ENCODE data around the gene ABR.

The ABR gene

DNA sequence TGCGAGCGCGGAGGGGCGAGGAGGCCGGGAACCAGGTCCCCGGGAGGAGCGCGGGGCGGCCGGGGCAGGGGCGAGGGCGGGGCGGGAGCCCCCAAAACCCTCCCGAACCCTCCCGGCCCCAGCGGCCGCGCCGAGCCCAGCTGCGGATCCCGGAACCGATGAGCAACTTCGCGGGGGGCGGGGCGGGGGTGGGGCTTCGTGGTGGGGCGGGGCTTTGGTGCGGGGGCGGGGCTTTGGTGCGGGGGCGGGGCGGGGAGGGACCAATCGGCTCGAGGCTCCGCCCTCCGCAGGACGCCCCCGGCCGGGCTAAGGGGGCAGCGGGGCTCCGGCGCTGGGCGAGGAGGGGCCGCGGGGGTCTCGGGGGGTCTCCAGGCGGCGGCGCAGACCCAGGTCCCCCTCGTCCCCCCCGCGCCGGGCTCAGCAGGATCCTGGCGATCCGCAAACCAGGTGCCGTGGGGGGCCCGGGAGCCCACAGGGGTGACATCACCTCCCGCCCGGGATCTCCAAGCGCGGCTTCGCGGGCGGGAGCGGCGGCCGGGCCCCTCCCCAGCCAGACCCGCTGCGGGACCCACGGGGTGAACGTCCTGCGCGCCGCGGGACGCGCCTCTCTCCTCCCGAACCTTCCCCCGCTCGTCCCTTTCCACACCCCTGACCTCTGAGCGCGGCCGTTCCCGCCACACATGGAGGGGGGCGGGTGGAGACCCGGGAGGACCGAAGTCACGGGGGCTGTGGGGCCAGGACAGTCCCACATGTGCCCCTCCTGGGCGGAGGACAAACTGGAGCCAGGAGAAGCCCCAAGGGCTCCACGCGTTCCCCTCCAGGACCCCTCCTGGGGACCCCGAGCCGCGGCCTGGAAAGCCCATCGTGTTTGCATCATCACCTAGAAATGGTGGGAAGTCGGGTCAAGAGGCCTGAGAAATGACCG lies at the start of gene ABR:
TSS of gene ABR (minus strand) at position 164 of the 925 bp plus-strand sequence. CDS start 254 bp downstream, outside the sequence.
- DNase-seq (ENCODE audit: low read depth) = no peak
- peak within 1 kb of the TSS; percentile 63 for H3K4me3 ChIP-seq (ENCODE audit: low read depth, low read length)
- TF ChIP-seq CTCF (IDR thresholded peaks at IDR 0.05; ENCODE audit: control insufficient read depth, extremely low read depth, insufficient read depth) = no peak

DNA sequence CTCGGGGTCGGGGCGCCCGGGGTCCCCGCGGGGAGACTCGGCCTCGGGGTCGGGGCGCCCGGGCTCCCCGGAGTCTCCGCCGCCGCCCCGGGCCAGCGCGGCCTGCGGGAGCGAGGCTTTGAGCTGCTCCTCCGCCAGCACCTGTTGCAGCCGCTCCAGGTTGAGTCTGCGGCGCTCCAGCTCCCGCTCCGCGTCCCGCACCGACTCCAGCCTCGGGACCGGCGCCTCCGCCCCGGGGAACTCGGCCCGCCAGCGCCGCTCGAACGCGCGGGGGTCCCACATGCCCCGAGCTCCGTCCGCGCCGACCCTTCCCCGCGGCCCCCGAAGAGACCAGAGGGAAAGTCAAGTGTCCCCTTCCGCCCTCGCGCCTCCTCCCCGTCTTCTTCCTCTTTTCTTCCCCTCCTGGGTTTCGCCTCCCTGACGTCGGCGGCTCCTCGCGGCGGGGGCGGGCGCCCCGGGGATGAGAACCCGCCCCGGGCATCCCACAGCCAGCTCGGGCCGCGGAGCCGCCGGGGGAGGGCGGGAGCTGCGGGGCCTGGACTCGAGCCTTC lies 49.6 kb upstream of the ABR start:
- peak overlapping the region; percentile 50 for H3K4me3 ChIP-seq (ENCODE audit: low read depth, low read length)
- no peak for DNase-seq (ENCODE audit: low read depth)
- no peak for TF ChIP-seq CTCF (IDR thresholded peaks at IDR 0.05; ENCODE audit: control insufficient read depth, extremely low read depth, insufficient read depth)

DNA sequence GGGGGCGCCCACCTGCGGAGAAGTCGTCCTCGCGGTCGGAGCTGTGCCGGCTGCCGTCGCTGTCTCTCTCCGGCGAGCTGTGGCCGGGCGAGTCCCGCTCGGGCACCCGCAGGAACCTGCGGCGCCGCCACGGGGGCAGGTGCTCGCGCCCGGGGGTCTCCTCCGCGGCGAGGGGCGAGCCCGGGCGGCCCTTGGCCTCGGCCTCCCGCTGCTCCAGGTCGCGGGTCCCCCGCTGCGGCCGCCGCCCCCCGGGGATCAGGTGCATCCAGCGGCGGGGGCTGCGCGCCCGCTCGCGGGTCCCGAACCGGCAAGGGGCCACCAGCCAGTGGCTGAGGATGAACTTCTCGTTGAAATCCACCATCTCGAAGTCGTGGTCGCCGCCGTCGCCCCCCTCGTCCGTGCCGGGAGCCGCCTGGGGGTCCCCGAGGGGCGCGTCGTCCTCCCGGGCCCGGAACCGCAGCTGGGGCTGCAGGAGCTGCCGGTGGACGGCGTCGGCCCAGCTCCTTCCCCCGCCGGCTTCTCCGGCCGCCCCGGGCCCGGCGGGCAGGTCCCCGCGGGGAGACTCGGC lies 49.1 kb upstream of the ABR start:
- TF ChIP-seq CTCF (IDR thresholded peaks at IDR 0.05; ENCODE audit: control insufficient read depth, extremely low read depth, insufficient read depth) = no peak
- no peak overlapping the region for H3K4me3 ChIP-seq (ENCODE audit: low read depth, low read length)
- DNase-seq (ENCODE audit: low read depth) = no peak

GRCh38 chr17:1227917-1228780 lies 48.4 kb upstream of the ABR start:
- no peak for DNase-seq (ENCODE audit: low read depth)
- no peak for TF ChIP-seq CTCF (IDR thresholded peaks at IDR 0.05; ENCODE audit: control insufficient read depth, extremely low read depth, insufficient read depth)
- no peak overlapping the region for H3K4me3 ChIP-seq (ENCODE audit: low read depth, low read length)

DNA sequence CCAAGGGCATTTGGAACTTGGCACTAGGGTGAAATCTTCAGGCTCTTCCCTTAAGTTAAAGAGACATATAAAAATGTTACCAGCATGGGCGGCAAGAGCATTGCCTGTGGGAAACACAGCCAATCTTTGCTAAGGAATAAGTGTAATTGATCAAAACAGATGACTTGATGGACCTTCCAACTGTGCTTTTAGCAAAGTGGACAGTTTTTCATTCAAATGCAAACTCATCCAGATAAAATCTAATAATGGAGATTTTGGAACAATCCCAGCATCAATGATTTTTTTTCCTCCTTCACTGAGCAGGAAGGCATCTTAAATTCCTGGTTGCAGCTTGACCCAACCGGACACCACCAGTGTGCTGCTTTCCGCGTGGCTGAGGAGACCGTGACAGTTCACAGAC lies 47.6 kb upstream of the ABR start:
- DNase-seq (ENCODE audit: low read depth) = no peak
- no peak for TF ChIP-seq CTCF (IDR thresholded peaks at IDR 0.05; ENCODE audit: control insufficient read depth, extremely low read depth, insufficient read depth)
- no peak overlapping the region for H3K4me3 ChIP-seq (ENCODE audit: low read depth, low read length)

GRCh38 chr17:1226308-1226707 lies 46.5 kb upstream of the ABR start:
- H3K4me3 ChIP-seq (ENCODE audit: low read depth, low read length) = no peak overlapping the region
- no peak for TF ChIP-seq CTCF (IDR thresholded peaks at IDR 0.05; ENCODE audit: control insufficient read depth, extremely low read depth, insufficient read depth)
- DNase-seq (ENCODE audit: low read depth) = no peak

Measured in LNCaP clone FGC (cell line).